Measurements from ENCODE around the gene RASL10B.

RASL10B gene

DNA sequence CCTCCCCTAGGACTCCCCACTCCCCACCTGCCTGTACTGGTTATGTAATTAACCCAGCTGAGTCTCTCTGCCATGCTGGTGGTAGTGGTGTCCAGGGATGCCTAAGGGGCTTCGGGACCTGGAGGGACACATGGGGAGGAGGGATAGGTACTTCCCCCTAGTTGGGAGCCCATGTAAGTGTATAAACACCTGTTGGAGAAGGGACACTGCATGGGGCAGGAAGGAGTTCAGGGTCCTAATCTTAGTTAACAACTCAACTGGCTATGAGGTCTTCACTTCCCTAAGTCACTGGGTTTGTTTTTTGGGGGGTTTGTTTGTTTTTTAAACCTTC, 1.3 kb downstream of the RASL10B start:
- no peaks in the 10 kb centered on the region for H3K27me3 ChIP-seq (replicated peaks)
- no peak overlapping the region for H3K4me3 ChIP-seq (ENCODE audit: low read depth, low read length)
- no peaks in the 10 kb centered on the region for H3K36me3 ChIP-seq (replicated peaks)
- TF ChIP-seq, protein P1, sequence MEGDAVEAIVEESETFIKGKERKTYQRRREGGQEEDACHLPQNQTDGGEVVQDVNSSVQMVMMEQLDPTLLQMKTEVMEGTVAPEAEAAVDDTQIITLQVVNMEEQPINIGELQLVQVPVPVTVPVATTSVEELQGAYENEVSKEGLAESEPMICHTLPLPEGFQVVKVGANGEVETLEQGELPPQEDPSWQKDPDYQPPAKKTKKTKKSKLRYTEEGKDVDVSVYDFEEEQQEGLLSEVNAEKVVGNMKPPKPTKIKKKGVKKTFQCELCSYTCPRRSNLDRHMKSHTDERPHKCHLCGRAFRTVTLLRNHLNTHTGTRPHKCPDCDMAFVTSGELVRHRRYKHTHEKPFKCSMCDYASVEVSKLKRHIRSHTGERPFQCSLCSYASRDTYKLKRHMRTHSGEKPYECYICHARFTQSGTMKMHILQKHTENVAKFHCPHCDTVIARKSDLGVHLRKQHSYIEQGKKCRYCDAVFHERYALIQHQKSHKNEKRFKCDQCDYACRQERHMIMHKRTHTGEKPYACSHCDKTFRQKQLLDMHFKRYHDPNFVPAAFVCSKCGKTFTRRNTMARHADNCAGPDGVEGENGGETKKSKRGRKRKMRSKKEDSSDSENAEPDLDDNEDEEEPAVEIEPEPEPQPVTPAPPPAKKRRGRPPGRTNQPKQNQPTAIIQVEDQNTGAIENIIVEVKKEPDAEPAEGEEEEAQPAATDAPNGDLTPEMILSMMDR (IDR thresholded peaks at IDR 0.05; ENCODE audit: low read depth, low read length, missing control alignments) = no peak
- no peak for DNase-seq
- H3K27ac ChIP-seq = no peak overlapping the region
- in situ Hi-C loops (cut with HindIII; ENCODE audit: low pct_ligation_motif_present, low sequenced_read_pairs) = no loop called here

GRCh38 chr17:35733366-35733765, 1.9 kb downstream of the RASL10B start:
- in situ Hi-C loops (cut with HindIII; ENCODE audit: low pct_ligation_motif_present, low sequenced_read_pairs) = no loop called here
- TF ChIP-seq, protein P1 (IDR thresholded peaks at IDR 0.05; ENCODE audit: low read depth, low read length, missing control alignments) = no peak

GRCh38 chr17:35734396-35734795, 3.0 kb downstream of the RASL10B start:
- H3K27me3 ChIP-seq (replicated peaks) = no peaks in the 10 kb centered on the region
- TF ChIP-seq, protein P1 (IDR thresholded peaks at IDR 0.05; ENCODE audit: low read depth, low read length, missing control alignments) = no peak
- DNase-seq = no peak
- H3K4me3 ChIP-seq (ENCODE audit: low read depth, low read length) = no peak overlapping the region
- no peaks in the 10 kb centered on the region for H3K36me3 ChIP-seq (replicated peaks)
- no peak overlapping the region for H3K27ac ChIP-seq
- in situ Hi-C loops (cut with HindIII; ENCODE audit: low pct_ligation_motif_present, low sequenced_read_pairs) = no loop called here

More at GRCh38 chr17:35733366-35733765, 1.9 kb downstream of the RASL10B start:
- Histone ChIP-seq H3K27ac (no peak overlapping the region), H3K36me3 (replicated peaks) (no peaks in the 10 kb centered on the region), H3K4me3 (ENCODE audit: low read depth, low read length) (no peak overlapping the region), H3K27me3 (replicated peaks) (no peaks in the 10 kb centered on the region)
- no peak for DNase-seq

- in situ Hi-C loops (cut with HindIII; ENCODE audit: low pct_ligation_motif_present, low sequenced_read_pairs) = no loop called here
- H3K27me3 ChIP-seq (replicated peaks) = peaks cover 4% of the 10 kb centered on the region
- H3K4me3 ChIP-seq (ENCODE audit: low read depth, low read length) = no peak overlapping the region
- H3K27ac ChIP-seq = no peak overlapping the region
- no peak for DNase-seq
- no peaks in the 10 kb centered on the region for H3K36me3 ChIP-seq (replicated peaks)
- TF ChIP-seq, protein P1 (IDR thresholded peaks at IDR 0.05; ENCODE audit: low read depth, low read length, missing control alignments) = no peak
Observed at GRCh38 chr17:35735036-35735805, 3.8 kb downstream of the RASL10B start.

GRCh38 chr17:35736236-35736635, 4.8 kb downstream of the RASL10B start:
- no peak for DNase-seq
- H3K27ac ChIP-seq = no peak overlapping the region
- in situ Hi-C loops (cut with HindIII; ENCODE audit: low pct_ligation_motif_present, low sequenced_read_pairs) = no loop called here
- TF ChIP-seq, protein P1 (IDR thresholded peaks at IDR 0.05; ENCODE audit: low read depth, low read length, missing control alignments) = no peak
- H3K36me3 ChIP-seq (replicated peaks) = no peaks in the 10 kb centered on the region
- H3K4me3 ChIP-seq (ENCODE audit: low read depth, low read length) = no peak overlapping the region
- peaks cover 13% of the 10 kb centered on the region for H3K27me3 ChIP-seq (replicated peaks)

Data from brain microvascular endothelial cell (primary cell).